Measurements from ENCODE around the gene UBASH3A.

- no peak for TF ChIP-seq POLR2A (IDR thresholded peaks at IDR 0.05)
- TF ChIP-seq CTCF (IDR thresholded peaks at IDR 0.05): no peak
These were observed 26.3 kb upstream of the UBASH3A start for GRCh38 chr21:42377211-42377950.
